Mesenchymal stem cell (in vitro differentiated cells and primary cell): ENCODE data around the gene NNAT.
"Not testable (repeated sequence)": the region's sequence is repeated elsewhere in the genome, so short reads cannot be mapped to it uniquely, and the experiment has no call there.

ENCODE experiments used
- DNase-seq: peaks from one replicate; pipeline ENCODE4 v3.0.0-alpha.2; 2013
- H2AFZ ChIP-seq: one replicate; pipeline ENCODE4 v1.6.1; 2013; ENCODE audit warnings: low read depth, mild to moderate bottlenecking, control low read depth, inconsistent platforms, low read length, moderate library complexity
- H2AK5ac ChIP-seq: 2 replicates; pipeline ENCODE4 v1.6.1; 2013; ENCODE audit warnings: low read length, moderate library complexity, mild to moderate bottlenecking, inconsistent platforms; ENCODE audit not compliant: severe bottlenecking
- H2BK120ac ChIP-seq: one replicate; pipeline ENCODE4 v1.6.1; 2013; ENCODE audit warnings: low read depth, mild to moderate bottlenecking, inconsistent platforms, low read length, moderate library complexity
- H2BK12ac ChIP-seq, 2 experiments: one replicate each; pipeline ENCODE4 v1.6.1; 2013; ENCODE audit warnings: inconsistent platforms in 2 of 2, low read length in 2 of 2, mild to moderate bottlenecking in 2 of 2, moderate library complexity in 2 of 2, control low read depth in 1 of 2
- H2BK15ac ChIP-seq: one replicate; pipeline ENCODE4 v1.6.1; 2013; ENCODE audit warnings: mild to moderate bottlenecking, low read depth, inconsistent platforms; ENCODE audit not compliant: poor library complexity, severe bottlenecking
- H2BK5ac ChIP-seq: 2 replicates; pipeline ENCODE4 v1.6.1; 2013; ENCODE audit warnings: low read depth, mild to moderate bottlenecking, low read length, control low read depth, inconsistent platforms; ENCODE audit not compliant: poor library complexity, severe bottlenecking
- H3K14ac ChIP-seq, 2 experiments: one replicate each; pipeline ENCODE4 v1.6.1; 2013; ENCODE audit warnings: inconsistent platforms in 2 of 2, low read length in 2 of 2, control low read depth in 1 of 2, mild to moderate bottlenecking in 1 of 2, moderate library complexity in 1 of 2
- H3K18ac ChIP-seq, 2 experiments: one replicate each; pipeline ENCODE4 v1.6.1; 2013; ENCODE audit warnings: inconsistent platforms in 2 of 2, low read length in 2 of 2, control low read depth in 1 of 2, low read depth in 1 of 2, mild to moderate bottlenecking in 1 of 2
- H3K23ac ChIP-seq, 2 experiments: one replicate each; pipeline ENCODE4 v1.6.1; 2013; ENCODE audit warnings: inconsistent platforms in 2 of 2, low read length in 2 of 2, mild to moderate bottlenecking in 2 of 2, moderate library complexity in 2 of 2, control low read depth in 1 of 2
- H3K27ac ChIP-seq: 2 replicates; pipeline ENCODE4 v1.5.1; 2013; ENCODE audit warnings: mild to moderate bottlenecking, moderate library complexity, low read length, control low read depth, inconsistent platforms; ENCODE audit not compliant: poor library complexity, severe bottlenecking
- H3K27me3 ChIP-seq, 2 experiments: 2 replicates each; pipeline versions ENCODE4 v1.6.1 to v1.7.0; 2013; ENCODE audit warnings: low read length in 2 of 2, mild to moderate bottlenecking in 2 of 2, moderate library complexity in 2 of 2, control low read depth in 1 of 2, inconsistent platforms in 1 of 2; ENCODE audit not compliant: control insufficient read depth in 1 of 2, insufficient read depth in 1 of 2
- H3K36me3 ChIP-seq, 2 experiments: 2 replicates each; pipeline versions ENCODE4 v1.6.1 to v1.7.0; 2013; ENCODE audit warnings: low read length in 2 of 2, control low read depth in 1 of 2, inconsistent platforms in 1 of 2, low read depth in 1 of 2, mild to moderate bottlenecking in 1 of 2; ENCODE audit not compliant: insufficient read depth in 2 of 2, control insufficient read depth in 1 of 2
- H3K4ac ChIP-seq, 2 experiments: one replicate each; pipeline ENCODE4 v1.6.1; 2013; ENCODE audit warnings: inconsistent platforms in 2 of 2, low read length in 2 of 2, mild to moderate bottlenecking in 2 of 2, moderate library complexity in 2 of 2, control low read depth in 1 of 2, low read depth in 1 of 2
- H3K4me1 ChIP-seq: 2 replicates; pipeline ENCODE4 v1.6.1; 2013; ENCODE audit warnings: low read depth, low read length, control low read depth; ENCODE audit not compliant: control insufficient read depth, insufficient read depth
- H3K4me2 ChIP-seq: 2 replicates; pipeline ENCODE4 v1.6.1; 2013; ENCODE audit warnings: low read length, mild to moderate bottlenecking, inconsistent platforms; ENCODE audit not compliant: poor library complexity, severe bottlenecking
- H3K4me3 ChIP-seq, 2 experiments: 2 replicates each; pipeline versions ENCODE4 v1.5.1 to v1.7.0; 2013; ENCODE audit warnings: low read length in 2 of 2, mild to moderate bottlenecking in 2 of 2, control low read depth in 1 of 2, low read depth in 1 of 2; ENCODE audit not compliant: insufficient read depth in 1 of 2
- H3K79me1 ChIP-seq: replicated peaks from 2 replicates; pipeline ENCODE4 v1.6.1; 2013; ENCODE audit warnings: mild to moderate bottlenecking, control low read depth, low read length, inconsistent platforms; ENCODE audit not compliant: poor library complexity, severe bottlenecking
- H3K9ac ChIP-seq: 2 replicates; pipeline ENCODE4 v1.7.0; 2013; ENCODE audit warnings: mild to moderate bottlenecking, low read length, moderate library complexity
- H3K9me3 ChIP-seq: 2 replicates; pipeline ENCODE4 v1.7.0; 2013; ENCODE audit warnings: mild to moderate bottlenecking, low read length; ENCODE audit not compliant: control insufficient read depth
- H4K8ac ChIP-seq: one replicate; pipeline ENCODE4 v1.6.1; 2013; ENCODE audit warnings: inconsistent platforms, mild to moderate bottlenecking, low read length, moderate library complexity
- H4K91ac ChIP-seq: one replicate; pipeline ENCODE4 v1.6.1; 2013; ENCODE audit warnings: mild to moderate bottlenecking, low read length, inconsistent platforms
- WGBS: methylation state at CpG from one replicate; pipeline ENCODE4 v1.1.7; 2013; ENCODE audit warnings: mixed read lengths; 5-methylcytosine and 5-hydroxymethylcytosine counted together

Gene NNAT

DNA sequence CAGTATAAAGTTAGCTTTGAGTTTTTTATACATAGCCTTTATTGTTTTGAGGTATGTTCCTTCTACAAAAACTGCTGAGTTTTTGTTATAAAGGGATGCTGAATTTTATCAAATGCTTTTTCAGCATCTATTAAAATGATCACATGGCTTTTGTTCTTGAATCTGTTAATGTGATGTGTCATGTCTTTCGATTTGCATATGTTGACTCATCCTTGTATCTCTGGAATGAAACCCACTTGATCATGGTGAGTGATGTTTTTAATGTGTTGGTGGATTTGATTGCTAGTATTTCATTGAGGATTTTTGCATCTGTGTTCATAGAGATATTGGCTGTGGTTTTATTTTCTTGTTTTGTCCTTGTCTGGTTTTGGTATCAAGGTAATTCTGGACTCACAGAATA lies 31.4 kb downstream of the NNAT start:
- no peaks in the 10 kb centered on the region for H3K9me3 ChIP-seq
- H2BK12ac ChIP-seq, result no peak overlapping the region
- no peak overlapping the region for H3K9ac ChIP-seq
- no peak overlapping the region for H4K8ac ChIP-seq
- H2AK5ac ChIP-seq, result no peak overlapping the region
- peak; percentile 36 for DNase-seq
- 60% methylated on average over 1 of the region's 1 CpG for WGBS
- H4K91ac ChIP-seq, result no peak overlapping the region
- H2AFZ ChIP-seq, result no peak overlapping the region
- no peak overlapping the region for H3K18ac ChIP-seq
- H3K4me1 ChIP-seq, result no peaks in the 10 kb centered on the region
- H3K4me2 ChIP-seq, result no peak overlapping the region
- H3K79me1 ChIP-seq, result no peaks in the 10 kb centered on the region
- H3K27ac ChIP-seq, result no peak overlapping the region
- H2BK5ac ChIP-seq, result no peak overlapping the region
- no peak overlapping the region for H3K4ac ChIP-seq
- no peaks in the 10 kb centered on the region for H3K36me3 ChIP-seq
- no peak overlapping the region for H2BK120ac ChIP-seq
- H2BK15ac ChIP-seq, result no peak overlapping the region
- H3K14ac ChIP-seq, result no peak overlapping the region
- no peak overlapping the region for H3K4me3 ChIP-seq
- H3K27me3 ChIP-seq, result peaks cover 13 to 29% of the 10 kb centered on the region in 2 experiments
- H3K23ac ChIP-seq, result no peak overlapping the region

DNA sequence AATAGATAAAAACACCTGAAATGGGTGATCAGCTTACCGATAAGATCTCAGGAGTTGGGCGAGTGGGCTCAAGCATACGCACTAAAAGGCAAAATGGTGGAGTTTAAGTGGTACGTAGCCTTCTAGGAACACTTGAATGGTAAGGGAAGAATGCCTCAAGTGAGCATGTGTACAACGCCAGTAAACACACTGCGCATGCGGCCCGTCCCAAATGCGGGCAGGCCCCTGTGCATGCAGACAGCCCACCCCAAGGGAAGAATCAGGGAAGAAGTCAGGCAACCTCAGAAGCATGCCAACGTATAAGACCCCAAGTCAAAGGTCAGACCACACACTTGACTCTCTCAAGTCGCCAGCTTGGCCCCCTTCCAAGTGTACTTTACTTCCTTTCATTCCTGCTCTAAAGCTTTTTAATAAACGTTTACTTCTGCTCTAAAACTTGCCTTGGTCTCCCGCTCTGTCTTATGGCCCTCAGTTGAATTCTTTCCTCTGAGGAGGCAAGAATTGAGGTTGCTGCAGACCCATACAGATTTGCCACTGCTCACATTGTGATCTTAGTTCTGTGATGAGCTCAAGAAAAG lies 33.8 kb downstream of the NNAT start:
- not testable (repeated sequence) for H3K36me3 ChIP-seq, H3K23ac ChIP-seq, H3K18ac ChIP-seq, DNase-seq, H2BK15ac ChIP-seq, H2AFZ ChIP-seq, H3K4me1 ChIP-seq, H4K91ac ChIP-seq, H3K4ac ChIP-seq, H2BK120ac ChIP-seq, H3K27ac ChIP-seq, H3K9ac ChIP-seq, H2BK12ac ChIP-seq, H3K4me3 ChIP-seq, H2AK5ac ChIP-seq, H3K79me1 ChIP-seq, H3K4me2 ChIP-seq, H3K9me3 ChIP-seq, H4K8ac ChIP-seq, H2BK5ac ChIP-seq
- 70% methylated on average over 13 of the region's 13 CpGs for WGBS
- H3K14ac ChIP-seq, result peak overlapping the region in 1 of 2 experiments; percentile 55
- peaks cover 14 to 40% of the 10 kb centered on the region in 2 experiments for H3K27me3 ChIP-seq

DNA sequence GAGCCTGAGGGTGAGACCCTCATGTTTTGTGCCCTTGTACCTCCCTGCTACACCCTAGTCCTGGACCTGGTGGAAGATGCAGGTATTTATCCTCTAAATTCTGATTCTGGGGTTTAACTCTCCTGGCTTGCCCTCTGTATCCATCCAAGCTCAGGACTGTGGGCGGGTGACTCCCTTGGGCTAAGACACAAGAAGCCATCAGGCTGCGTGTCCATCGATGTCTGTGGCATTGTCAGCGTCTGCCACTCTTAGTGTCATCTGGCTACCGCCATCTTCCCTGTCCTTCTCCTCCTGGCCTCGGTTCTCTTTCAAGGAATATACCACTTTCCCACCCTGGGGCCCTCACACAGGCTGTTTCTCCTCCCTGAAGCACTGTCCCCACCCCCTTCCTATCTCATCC lies 35.5 kb downstream of the NNAT start:
- no peak overlapping the region for H4K91ac ChIP-seq
- H3K14ac ChIP-seq, result no peak overlapping the region
- H2BK12ac ChIP-seq, result no peak overlapping the region
- no peaks in the 10 kb centered on the region for H3K36me3 ChIP-seq
- no peak overlapping the region for H2AFZ ChIP-seq
- H3K4me3 ChIP-seq, result no peak overlapping the region
- no peak overlapping the region for H3K4me2 ChIP-seq
- no peak overlapping the region for H3K4ac ChIP-seq
- no peaks in the 10 kb centered on the region for H3K79me1 ChIP-seq
- no peak overlapping the region for H3K27ac ChIP-seq
- WGBS, result 79% methylated on average over 6 of the region's 6 CpGs
- H2AK5ac ChIP-seq, result no peak overlapping the region
- DNase-seq, result no peak
- H3K23ac ChIP-seq, result no peak overlapping the region
- H2BK5ac ChIP-seq, result no peak overlapping the region
- H2BK15ac ChIP-seq, result no peak overlapping the region
- H3K18ac ChIP-seq, result no peak overlapping the region
- peaks cover 15 to 40% of the 10 kb centered on the region in 2 experiments for H3K27me3 ChIP-seq
- no peak overlapping the region for H2BK120ac ChIP-seq
- no peak overlapping the region for H3K9ac ChIP-seq
- H4K8ac ChIP-seq, result no peak overlapping the region
- H3K9me3 ChIP-seq, result no peaks in the 10 kb centered on the region
- H3K4me1 ChIP-seq, result no peaks in the 10 kb centered on the region

DNA sequence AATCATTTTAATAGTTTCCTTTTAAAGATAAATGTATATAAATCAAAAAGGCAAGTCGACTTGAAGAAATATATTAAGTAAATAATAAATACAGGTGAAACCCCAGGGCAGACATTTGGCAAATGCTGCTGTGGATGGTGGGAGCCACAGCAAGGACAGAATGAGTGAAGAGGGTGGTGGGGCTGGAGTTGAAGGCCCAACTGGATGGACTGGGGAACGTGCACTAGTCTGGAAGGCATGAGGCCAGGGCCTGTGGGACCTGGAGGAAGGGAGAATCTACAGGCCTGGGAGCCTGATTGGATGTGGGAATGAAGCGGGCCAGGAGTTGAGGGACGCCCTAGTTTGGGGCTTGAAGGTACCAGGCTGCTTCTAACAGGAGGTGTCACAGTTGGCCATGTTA lies 37.3 kb downstream of the NNAT start:
- Histone ChIP-seq H3K27ac (no peak overlapping the region), H4K91ac (no peak overlapping the region), H2AK5ac (no peak overlapping the region), H2BK15ac (no peak overlapping the region), H3K36me3 (no peaks in the 10 kb centered on the region), H2BK12ac (no peak overlapping the region), H3K23ac (no peak overlapping the region), H2AFZ (no peak overlapping the region), H3K4me2 (no peak overlapping the region), H3K14ac (no peak overlapping the region), H3K27me3 (peaks cover 30 to 51% of the 10 kb centered on the region in 2 experiments), H3K4me3 (no peak overlapping the region), H2BK120ac (no peak overlapping the region), H2BK5ac (no peak overlapping the region), H3K9ac (no peak overlapping the region), H3K4ac (no peak overlapping the region), H3K9me3 (no peaks in the 10 kb centered on the region), H3K18ac (no peak overlapping the region), H3K79me1 (no peaks in the 10 kb centered on the region), H4K8ac (no peak overlapping the region), H3K4me1 (no peaks in the 10 kb centered on the region)
- no peak for DNase-seq
- WGBS, result 72% methylated on average over 4 of the region's 4 CpGs
